ENCODE results near the gene XAF1.

XAF1 gene, protein sequence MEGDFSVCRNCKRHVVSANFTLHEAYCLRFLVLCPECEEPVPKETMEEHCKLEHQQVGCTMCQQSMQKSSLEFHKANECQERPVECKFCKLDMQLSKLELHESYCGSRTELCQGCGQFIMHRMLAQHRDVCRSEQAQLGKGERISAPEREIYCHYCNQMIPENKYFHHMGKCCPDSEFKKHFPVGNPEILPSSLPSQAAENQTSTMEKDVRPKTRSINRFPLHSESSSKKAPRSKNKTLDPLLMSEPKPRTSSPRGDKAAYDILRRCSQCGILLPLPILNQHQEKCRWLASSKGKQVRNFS

DNA sequence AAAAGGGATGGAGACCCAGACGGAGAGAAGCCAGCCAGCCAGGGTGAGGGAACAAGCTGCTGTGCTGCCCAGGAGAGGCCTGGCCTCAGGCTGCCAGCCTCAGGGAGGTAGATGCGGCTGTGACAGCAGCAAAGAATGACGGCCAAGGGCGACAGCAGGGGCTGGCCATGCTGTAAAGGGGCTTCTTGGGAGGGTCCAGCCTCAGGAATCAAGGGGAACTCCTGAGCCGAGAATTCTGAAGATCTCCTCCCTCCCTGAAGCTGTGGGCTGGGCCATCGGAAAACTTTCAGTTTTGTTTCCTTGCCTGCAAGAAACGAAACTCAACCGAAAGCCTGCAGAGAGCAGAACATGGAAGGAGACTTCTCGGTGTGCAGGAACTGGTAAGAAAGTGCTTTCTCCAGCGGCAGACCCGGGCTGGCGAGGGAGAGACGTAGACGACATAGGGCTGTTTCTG lies at the start of gene XAF1:
Gene XAF1, plus strand, starts transcription at position 316 of the 454 bp plus-strand sequence. Its CDS starts 33 bp downstream, at position 349.
- Histone ChIP-seq H3K27me3 (ENCODE audit: insufficient read depth, low read length, poor library complexity, severe bottlenecking) (no peaks in the 10 kb centered on the region), H3K9me3 (ENCODE audit: insufficient read depth, low read depth, low read length) (no peaks in the 10 kb centered on the region), H2AFZ (ENCODE audit: low read length) (peak within 1 kb of the TSS; percentile 55; the same call in 1 of the 2 replicates), H3K79me2 (ENCODE audit: insufficient read depth, low read length) (no peaks in the 10 kb centered on the region), H3K4me2 (ENCODE audit: low read depth, low read length, poor library complexity, severe bottlenecking) (peak within 1 kb of the TSS; percentile 20), H3K36me3 (ENCODE audit: insufficient read depth, low read length) (no peaks in the 10 kb centered on the region), H3K9me2 (replicated peaks; ENCODE audit: low read depth, low read length) (no peaks in the 10 kb centered on the region), H4K20me1 (ENCODE audit: insufficient read depth, low read length, poor library complexity, severe bottlenecking) (no peaks in the 10 kb centered on the region), H3F3A (ENCODE audit: low read depth) (no peaks in the 10 kb centered on the region), H3K4me1 (ENCODE audit: insufficient read depth, low read length, poor library complexity, severe bottlenecking) (no peaks in the 10 kb centered on the region), H3K4me3 (ENCODE audit: low read length, poor library complexity, severe bottlenecking) (no peak within 1 kb of the TSS), H3K9ac (ENCODE audit: low read depth, low read length, poor library complexity, severe bottlenecking) (no peak within 1 kb of the TSS)
- TF ChIP-seq EZH2phosphoT487 (IDR thresholded peaks at IDR 0.05; ENCODE audit: borderline replicate concordance), result no peak
- TF ChIP-seq, protein P1, sequence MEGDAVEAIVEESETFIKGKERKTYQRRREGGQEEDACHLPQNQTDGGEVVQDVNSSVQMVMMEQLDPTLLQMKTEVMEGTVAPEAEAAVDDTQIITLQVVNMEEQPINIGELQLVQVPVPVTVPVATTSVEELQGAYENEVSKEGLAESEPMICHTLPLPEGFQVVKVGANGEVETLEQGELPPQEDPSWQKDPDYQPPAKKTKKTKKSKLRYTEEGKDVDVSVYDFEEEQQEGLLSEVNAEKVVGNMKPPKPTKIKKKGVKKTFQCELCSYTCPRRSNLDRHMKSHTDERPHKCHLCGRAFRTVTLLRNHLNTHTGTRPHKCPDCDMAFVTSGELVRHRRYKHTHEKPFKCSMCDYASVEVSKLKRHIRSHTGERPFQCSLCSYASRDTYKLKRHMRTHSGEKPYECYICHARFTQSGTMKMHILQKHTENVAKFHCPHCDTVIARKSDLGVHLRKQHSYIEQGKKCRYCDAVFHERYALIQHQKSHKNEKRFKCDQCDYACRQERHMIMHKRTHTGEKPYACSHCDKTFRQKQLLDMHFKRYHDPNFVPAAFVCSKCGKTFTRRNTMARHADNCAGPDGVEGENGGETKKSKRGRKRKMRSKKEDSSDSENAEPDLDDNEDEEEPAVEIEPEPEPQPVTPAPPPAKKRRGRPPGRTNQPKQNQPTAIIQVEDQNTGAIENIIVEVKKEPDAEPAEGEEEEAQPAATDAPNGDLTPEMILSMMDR (conservative IDR thresholded peaks at IDR 0.05; ENCODE audit: low read length), result no peak

DNA sequence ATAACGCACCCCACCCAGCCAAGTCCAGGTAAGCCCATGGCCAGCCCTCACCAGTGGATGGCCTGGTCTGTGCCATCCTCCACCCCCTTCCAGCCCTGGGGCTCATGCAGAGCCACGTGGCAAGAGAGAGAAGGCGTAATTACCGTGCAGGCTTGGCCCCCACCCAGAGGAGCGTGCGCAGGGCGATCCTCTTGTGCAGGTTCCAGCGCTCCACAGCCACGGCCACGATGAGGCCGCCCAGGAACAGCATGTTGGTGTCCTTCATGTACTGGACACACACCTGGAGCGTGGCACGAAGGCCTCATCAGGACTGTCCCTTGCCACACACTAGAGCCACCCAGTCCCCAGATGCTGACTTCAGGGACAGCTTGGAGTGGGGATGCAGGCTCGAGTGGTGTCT lies 49.3 kb upstream of the XAF1 start:
- Histone ChIP-seq H3K4me1 (ENCODE audit: insufficient read depth, low read length, poor library complexity, severe bottlenecking) (no peaks in the 10 kb centered on the region), H3K4me3 (ENCODE audit: low read length, poor library complexity, severe bottlenecking) (no peak overlapping the region), H4K20me1 (ENCODE audit: insufficient read depth, low read length, poor library complexity, severe bottlenecking) (no peaks in the 10 kb centered on the region), H3K27me3 (ENCODE audit: insufficient read depth, low read length, poor library complexity, severe bottlenecking) (no peaks in the 10 kb centered on the region), H2AFZ (ENCODE audit: low read length) (no peak overlapping the region), H3K4me2 (ENCODE audit: low read depth, low read length, poor library complexity, severe bottlenecking) (no peak overlapping the region), H3K9me3 (ENCODE audit: insufficient read depth, low read depth, low read length) (no peaks in the 10 kb centered on the region), H3K9me2 (replicated peaks; ENCODE audit: low read depth, low read length) (no peaks in the 10 kb centered on the region), H3K79me2 (ENCODE audit: insufficient read depth, low read length) (no peaks in the 10 kb centered on the region), H3K9ac (ENCODE audit: low read depth, low read length, poor library complexity, severe bottlenecking) (no peak overlapping the region), H3F3A (ENCODE audit: low read depth) (no peaks in the 10 kb centered on the region), H3K36me3 (ENCODE audit: insufficient read depth, low read length) (no peaks in the 10 kb centered on the region)
- TF ChIP-seq, protein P1 (conservative IDR thresholded peaks at IDR 0.05; ENCODE audit: low read length), result no peak
- no peak for TF ChIP-seq EZH2phosphoT487 (IDR thresholded peaks at IDR 0.05; ENCODE audit: borderline replicate concordance)

DNA sequence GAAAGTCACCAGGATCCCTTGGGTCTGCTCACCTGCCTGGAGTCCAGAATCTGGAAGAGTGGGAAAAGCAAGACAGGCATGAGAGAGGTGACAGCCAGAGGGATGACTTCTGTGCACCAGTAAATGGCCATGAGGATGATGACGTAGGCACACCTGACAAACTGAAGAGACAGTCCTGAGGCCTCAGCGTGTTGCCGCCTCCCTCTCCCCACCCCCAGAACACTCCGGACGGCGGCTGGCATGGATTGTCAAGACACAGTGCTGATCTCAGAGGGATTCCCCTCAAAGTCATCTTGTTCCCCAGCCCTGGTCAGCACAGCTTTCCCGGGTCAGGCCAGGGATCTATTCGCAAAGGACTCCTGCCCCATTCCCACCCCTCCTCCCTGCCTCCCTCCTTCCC lies 48.9 kb upstream of the XAF1 start:
- Histone ChIP-seq H3F3A (ENCODE audit: low read depth) (no peaks in the 10 kb centered on the region), H3K36me3 (ENCODE audit: insufficient read depth, low read length) (no peaks in the 10 kb centered on the region), H3K4me1 (ENCODE audit: insufficient read depth, low read length, poor library complexity, severe bottlenecking) (no peaks in the 10 kb centered on the region), H2AFZ (ENCODE audit: low read length) (no peak overlapping the region), H3K4me3 (ENCODE audit: low read length, poor library complexity, severe bottlenecking) (no peak overlapping the region), H3K79me2 (ENCODE audit: insufficient read depth, low read length) (no peaks in the 10 kb centered on the region), H3K4me2 (ENCODE audit: low read depth, low read length, poor library complexity, severe bottlenecking) (no peak overlapping the region), H3K9me3 (ENCODE audit: insufficient read depth, low read depth, low read length) (no peaks in the 10 kb centered on the region), H3K9ac (ENCODE audit: low read depth, low read length, poor library complexity, severe bottlenecking) (no peak overlapping the region), H3K27me3 (ENCODE audit: insufficient read depth, low read length, poor library complexity, severe bottlenecking) (no peaks in the 10 kb centered on the region), H4K20me1 (ENCODE audit: insufficient read depth, low read length, poor library complexity, severe bottlenecking) (no peaks in the 10 kb centered on the region), H3K9me2 (replicated peaks; ENCODE audit: low read depth, low read length) (no peaks in the 10 kb centered on the region)
- no peak for TF ChIP-seq EZH2phosphoT487 (IDR thresholded peaks at IDR 0.05; ENCODE audit: borderline replicate concordance)
- TF ChIP-seq, protein P1 (conservative IDR thresholded peaks at IDR 0.05; ENCODE audit: low read length), result no peak

Data from Loucy (cell line).